ENCODE results near the gene RNF169.
A peak's percentile ranks its signal among the peaks of the same experiment; 100 is the strongest.
"Not testable (repeated sequence)": the region's sequence is repeated elsewhere in the genome, so short reads cannot be mapped to it uniquely, and the experiment has no call there.

RNF169 gene

DNA sequence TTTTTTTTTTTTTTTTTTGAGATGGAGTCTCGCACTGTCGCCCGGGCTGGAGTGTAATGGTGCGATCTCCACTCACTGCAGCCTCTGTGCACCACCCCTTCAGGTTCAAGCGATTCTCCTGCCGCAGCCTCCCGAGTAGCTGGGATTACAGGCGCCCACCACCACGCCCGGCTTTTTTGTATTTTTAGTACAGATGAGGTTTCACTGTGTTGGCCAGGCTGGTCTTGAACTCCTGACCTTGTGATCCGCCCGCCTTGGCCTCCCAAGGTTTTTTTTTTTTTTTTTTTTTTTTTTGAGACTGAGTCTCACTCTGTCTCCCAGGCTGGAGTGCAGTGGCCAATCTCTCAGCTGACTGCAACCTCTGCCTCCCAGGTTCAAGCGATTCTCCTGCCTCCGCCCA, 1.9 kb downstream of the RNF169 start:
- not testable (repeated sequence) for H3K4me3 ChIP-seq (ENCODE audit: low read depth, low read length); H4K91ac ChIP-seq (ENCODE audit: low read depth, low read length); H2AK5ac ChIP-seq (ENCODE audit: low read length); DNase-seq; H3K27ac ChIP-seq (ENCODE audit: low read depth, low read length); H3K4me1 ChIP-seq (ENCODE audit: control insufficient read depth in 1 of 2, insufficient read depth in 2 of 2, low read length in 2 of 2); H3K4me2 ChIP-seq (ENCODE audit: low read length); H2BK120ac ChIP-seq (ENCODE audit: insufficient read depth, low read length, poor library complexity); H4K12ac ChIP-seq (ENCODE audit: low read depth, low read length); H3K36me3 ChIP-seq (ENCODE audit: control insufficient read depth in 1 of 2, insufficient read depth in 2 of 2, low read length in 2 of 2); H3K79me1 ChIP-seq (ENCODE audit: low read length); H3K18ac ChIP-seq (ENCODE audit: low read length); H3K27me3 ChIP-seq (ENCODE audit: insufficient read depth, low read length); H3K23ac ChIP-seq (ENCODE audit: low read length); H3K14ac ChIP-seq (ENCODE audit: low read length); H2AFZ ChIP-seq (ENCODE audit: insufficient read depth, low read length, poor library complexity); H3K79me2 ChIP-seq (ENCODE audit: control insufficient read depth, insufficient read depth, low read length, poor library complexity); H3K9ac ChIP-seq (ENCODE audit: low read length); H2BK12ac ChIP-seq (ENCODE audit: low read length); H3K9me3 ChIP-seq (ENCODE audit: insufficient read depth, low read depth, low read length); H2BK5ac ChIP-seq (ENCODE audit: low read depth, low read length, poor library complexity); H4K8ac ChIP-seq (ENCODE audit: low read depth, low read length)
- H3K4ac ChIP-seq (ENCODE audit: low read depth, low read length): peak overlapping the region; percentile 57
- no CpG with 5 or more reads among the region's 14 CpGs for WGBS (ENCODE audit: extremely low coverage, insufficient coverage, insufficient read length)

DNA sequence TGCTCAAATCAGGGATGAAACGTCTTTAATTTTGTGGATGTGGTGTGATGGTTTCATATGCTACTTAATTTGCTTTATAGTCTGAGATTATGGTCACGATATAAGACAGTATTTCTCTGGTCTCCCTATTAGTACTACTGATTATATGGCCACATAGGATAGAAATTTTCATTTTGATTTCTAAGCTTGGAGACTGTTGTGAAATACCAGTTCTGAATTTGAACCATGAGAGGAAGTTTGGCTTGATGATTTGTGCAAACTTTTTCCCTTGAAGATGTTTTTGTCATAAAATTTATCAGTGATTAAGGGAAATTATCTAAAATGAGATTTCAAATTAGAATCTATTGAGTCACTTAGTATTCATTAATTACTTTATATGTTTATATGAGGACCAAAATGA, 2.7 kb downstream of the RNF169 start:
- Histone ChIP-seq H2BK5ac (ENCODE audit: low read depth, low read length, poor library complexity) (no peak overlapping the region), H4K12ac (ENCODE audit: low read depth, low read length) (no peak overlapping the region), H3K27ac (ENCODE audit: low read depth, low read length) (no peak overlapping the region), H3K79me1 (ENCODE audit: low read length) (peaks cover 6% of the 10 kb centered on the region), H3K18ac (ENCODE audit: low read length) (no peak overlapping the region), H3K9me3 (ENCODE audit: insufficient read depth, low read depth, low read length) (no peaks in the 10 kb centered on the region), H4K8ac (ENCODE audit: low read depth, low read length) (no peak overlapping the region), H3K14ac (ENCODE audit: low read length) (no peak overlapping the region), H3K4me3 (ENCODE audit: low read depth, low read length) (no peak overlapping the region), H3K4me2 (ENCODE audit: low read length) (no peak overlapping the region), H3K27me3 (ENCODE audit: insufficient read depth, low read length) (no peaks in the 10 kb centered on the region), H2AK5ac (ENCODE audit: low read length) (no peak overlapping the region), H3K9ac (ENCODE audit: low read length) (no peak overlapping the region), H2BK120ac (ENCODE audit: insufficient read depth, low read length, poor library complexity) (no peak overlapping the region), H2BK12ac (ENCODE audit: low read length) (no peak overlapping the region), H4K91ac (ENCODE audit: low read depth, low read length) (no peak overlapping the region), H3K4ac (ENCODE audit: low read depth, low read length) (no peak overlapping the region), H3K36me3 (ENCODE audit: control insufficient read depth in 1 of 2, insufficient read depth in 2 of 2, low read length in 2 of 2) (no peaks in the 10 kb centered on the region), H3K4me1 (ENCODE audit: control insufficient read depth in 1 of 2, insufficient read depth in 2 of 2, low read length in 2 of 2) (peaks cover 7 to 9% of the 10 kb centered on the region in 2 experiments), H2AFZ (ENCODE audit: insufficient read depth, low read length, poor library complexity) (no peak overlapping the region), H3K79me2 (ENCODE audit: control insufficient read depth, insufficient read depth, low read length, poor library complexity) (peaks cover 5% of the 10 kb centered on the region), H3K23ac (ENCODE audit: low read length) (no peak overlapping the region)
- no peak for DNase-seq
- WGBS (ENCODE audit: extremely low coverage, insufficient coverage, insufficient read length): no CpG with 5 or more reads among the region's 2 CpGs

DNA sequence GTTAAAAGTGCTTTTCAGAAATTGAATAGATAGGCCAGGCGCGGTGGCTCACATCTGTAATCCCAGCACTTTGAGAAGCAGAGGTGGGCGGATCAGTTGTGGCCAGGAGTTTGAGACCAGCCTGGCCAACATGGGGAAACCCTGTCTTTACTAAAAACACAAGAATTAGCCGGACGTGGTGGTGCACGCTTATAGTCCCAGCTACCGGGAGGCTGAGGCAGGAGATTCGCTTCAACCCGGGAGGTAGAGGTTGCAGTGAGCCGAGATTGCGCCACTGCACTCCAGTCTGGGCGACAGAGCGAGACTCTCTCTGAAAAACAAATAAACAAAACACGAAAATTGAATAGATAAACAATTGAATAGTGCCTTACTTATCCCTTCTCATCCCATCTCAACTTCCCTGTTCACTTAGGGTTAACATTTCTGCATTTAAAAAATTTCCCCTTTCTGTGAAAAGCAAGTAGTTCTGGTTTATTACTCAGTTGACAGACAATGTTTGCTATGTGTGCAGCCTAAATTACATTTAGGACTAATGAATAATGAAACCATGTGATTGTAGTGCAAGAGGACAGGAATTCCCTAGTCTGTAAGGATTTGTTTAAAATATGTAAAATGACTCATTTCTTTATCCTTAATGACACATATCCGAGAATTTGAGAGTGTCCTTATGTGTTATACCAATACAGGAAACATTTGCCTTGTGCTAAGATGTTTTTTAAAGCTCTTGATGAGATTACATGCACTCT, 6.0 kb downstream of the RNF169 start:
- Histone ChIP-seq H3K4me2 (ENCODE audit: low read length) (no peak overlapping the region), H2AK5ac (ENCODE audit: low read length) (no peak overlapping the region), H2BK12ac (ENCODE audit: low read length) (no peak overlapping the region), H3K27ac (ENCODE audit: low read depth, low read length) (no peak overlapping the region), H2BK120ac (ENCODE audit: insufficient read depth, low read length, poor library complexity) (peak overlapping the region; percentile 2), H3K27me3 (ENCODE audit: insufficient read depth, low read length) (no peaks in the 10 kb centered on the region), H4K8ac (ENCODE audit: low read depth, low read length) (no peak overlapping the region), H3K9ac (ENCODE audit: low read length) (no peak overlapping the region), H2AFZ (ENCODE audit: insufficient read depth, low read length, poor library complexity) (no peak overlapping the region), H3K4ac (ENCODE audit: low read depth, low read length) (no peak overlapping the region), H3K18ac (ENCODE audit: low read length) (no peak overlapping the region), H4K12ac (ENCODE audit: low read depth, low read length) (no peak overlapping the region), H3K36me3 (ENCODE audit: control insufficient read depth in 1 of 2, insufficient read depth in 2 of 2, low read length in 2 of 2) (no peaks in the 10 kb centered on the region), H3K4me1 (ENCODE audit: control insufficient read depth in 1 of 2, insufficient read depth in 2 of 2, low read length in 2 of 2) (peaks cover 5 to 6% of the 10 kb centered on the region in 2 experiments), H3K4me3 (ENCODE audit: low read depth, low read length) (no peak overlapping the region), H3K14ac (ENCODE audit: low read length) (no peak overlapping the region), H3K79me2 (ENCODE audit: control insufficient read depth, insufficient read depth, low read length, poor library complexity) (no peaks in the 10 kb centered on the region), H3K79me1 (ENCODE audit: low read length) (no peaks in the 10 kb centered on the region), H2BK5ac (ENCODE audit: low read depth, low read length, poor library complexity) (no peak overlapping the region), H3K9me3 (ENCODE audit: insufficient read depth, low read depth, low read length) (no peaks in the 10 kb centered on the region), H4K91ac (ENCODE audit: low read depth, low read length) (no peak overlapping the region), H3K23ac (ENCODE audit: low read length) (no peak overlapping the region)
- peak; percentile 48 to 94 for DNase-seq
- WGBS (ENCODE audit: extremely low coverage, insufficient coverage, insufficient read length): no CpG with 5 or more reads among the region's 15 CpGs

DNA sequence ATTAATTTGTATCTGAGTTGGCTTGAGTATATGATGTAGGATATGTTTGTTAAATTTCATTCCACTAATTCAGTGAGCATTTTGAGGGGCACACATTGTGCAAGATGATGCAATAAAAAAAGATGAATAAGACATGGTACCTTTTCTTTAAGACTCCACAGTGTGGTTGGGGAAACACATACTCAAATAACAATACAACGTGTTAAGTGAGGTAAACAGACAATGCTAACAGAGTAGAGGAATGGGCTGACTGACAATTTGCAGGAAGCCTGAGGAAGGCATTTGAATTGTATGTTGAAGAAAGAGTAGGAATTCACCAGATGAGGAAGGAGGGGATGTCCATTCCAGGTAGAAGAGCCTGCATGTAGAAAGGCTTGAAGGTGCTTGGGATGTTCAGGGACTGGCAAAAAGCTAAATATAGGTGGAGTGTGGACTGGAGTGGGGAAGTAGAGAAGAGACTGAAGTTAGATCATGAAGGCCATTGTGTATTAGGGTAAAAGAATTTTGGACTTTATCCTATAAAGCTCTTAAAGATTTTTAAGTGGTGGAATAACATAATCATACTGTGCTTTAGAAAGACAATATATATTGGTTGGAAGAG, 6.8 kb downstream of the RNF169 start:
- no peak overlapping the region for H3K14ac ChIP-seq (ENCODE audit: low read length)
- DNase-seq: peak in 1 of 2 donors; percentile 39
- H3K18ac ChIP-seq (ENCODE audit: low read length): no peak overlapping the region
- no peaks in the 10 kb centered on the region for H3K79me2 ChIP-seq (ENCODE audit: control insufficient read depth, insufficient read depth, low read length, poor library complexity)
- H2AFZ ChIP-seq (ENCODE audit: insufficient read depth, low read length, poor library complexity): no peak overlapping the region
- no peaks in the 10 kb centered on the region for H3K79me1 ChIP-seq (ENCODE audit: low read length)
- H3K4me1 ChIP-seq (ENCODE audit: control insufficient read depth in 1 of 2, insufficient read depth in 2 of 2, low read length in 2 of 2): peaks cover 5 to 6% of the 10 kb centered on the region in 2 experiments
- H3K36me3 ChIP-seq (ENCODE audit: control insufficient read depth in 1 of 2, insufficient read depth in 2 of 2, low read length in 2 of 2): no peaks in the 10 kb centered on the region
- no peak overlapping the region for H4K91ac ChIP-seq (ENCODE audit: low read depth, low read length)
- H2BK120ac ChIP-seq (ENCODE audit: insufficient read depth, low read length, poor library complexity): no peak overlapping the region
- H3K9me3 ChIP-seq (ENCODE audit: insufficient read depth, low read depth, low read length): no peaks in the 10 kb centered on the region
- H2BK12ac ChIP-seq (ENCODE audit: low read length): no peak overlapping the region
- no peak overlapping the region for H3K4me2 ChIP-seq (ENCODE audit: low read length)
- no peak overlapping the region for H4K8ac ChIP-seq (ENCODE audit: low read depth, low read length)
- no peak overlapping the region for H3K4ac ChIP-seq (ENCODE audit: low read depth, low read length)
- H4K12ac ChIP-seq (ENCODE audit: low read depth, low read length): no peak overlapping the region
- no CpG with 5 or more reads among the region's 1 CpG for WGBS (ENCODE audit: extremely low coverage, insufficient coverage, insufficient read length)
- no peak overlapping the region for H3K23ac ChIP-seq (ENCODE audit: low read length)
- H3K9ac ChIP-seq (ENCODE audit: low read length): no peak overlapping the region
- H2AK5ac ChIP-seq (ENCODE audit: low read length): no peak overlapping the region
- no peaks in the 10 kb centered on the region for H3K27me3 ChIP-seq (ENCODE audit: insufficient read depth, low read length)
- no peak overlapping the region for H2BK5ac ChIP-seq (ENCODE audit: low read depth, low read length, poor library complexity)
- no peak overlapping the region for H3K27ac ChIP-seq (ENCODE audit: low read depth, low read length)
- H3K4me3 ChIP-seq (ENCODE audit: low read depth, low read length): no peak overlapping the region
